Activated CD8-positive, alpha-beta memory T cell treated with anti-CD3 and anti-CD28 coated beads, Interleukin-2, amount 10 ng/mL, durations not matched to agents 7 days and 5 days (primary cell): ENCODE data around the gene TPCN2. TPM values are rescaled to one million over a fixed set of nuclear protein-coding genes. Genes with fewer than 3 reads are reported as not detected.
A peak's percentile ranks its signal among the peaks of the same experiment; 100 is the strongest.

ENCODE experiments used
- ATAC-seq: fragments of 150-1000 bp; cut with Tn5 transposase; one replicate; pipeline ENCODE4 v1.10.0; 2021; ENCODE audit warnings: moderate library complexity
- CTCF ChIA-PET: fragments of 350-600 bp; sonication (Branson Sonifier 250); formaldehyde crosslinking; loops from one replicate; lab custom pipeline; 2021; ENCODE audit warnings: antibody characterized with exemption; lab: Charles Lee
- DNase-seq: peaks from one replicate; pipeline ENCODE4 v3.0.0-alpha.2; 2020
- H3K27ac Mint-ChIP-seq: one replicate; pipeline ENCODE4 v1.8.0; 2021; ENCODE audit warnings: mild to moderate bottlenecking, mixed read lengths
- H3K27me3 Mint-ChIP-seq: one replicate; pipeline ENCODE4 v1.8.0; 2021; ENCODE audit warnings: mixed read lengths
- H3K36me3 Mint-ChIP-seq: one replicate; pipeline ENCODE4 v1.8.0; 2021; ENCODE audit warnings: mild to moderate bottlenecking, mixed read lengths
- H3K4me1 Mint-ChIP-seq: one replicate; pipeline ENCODE4 v1.8.0; 2021; ENCODE audit warnings: mixed read lengths
- H3K4me3 Mint-ChIP-seq: one replicate; pipeline ENCODE4 v1.8.0; 2021; ENCODE audit warnings: mild to moderate bottlenecking, moderate library complexity, mixed read lengths
- H3K9me3 Mint-ChIP-seq: one replicate; pipeline ENCODE4 v1.8.0; 2022; ENCODE audit warnings: low read depth, mixed read lengths
- total RNA-seq, 2 experiments: library from RNA; stranded (reverse); gene quantifications; one replicate each; pipeline ENCODE4 v1.2.3, GENCODE V29; 2021

The TPCN2 gene
- total RNA-seq, 2 experiments from 2014 or later = 15.3 to 20.6 TPM

- Mint-ChIP-seq H3K4me3 (no peak overlapping the region), H3K36me3 (peaks cover 3% of the 10 kb centered on the region), H3K9me3 (no peaks in the 10 kb centered on the region), H3K27ac (peak overlapping the region; percentile 46), H3K27me3 (no peaks in the 10 kb centered on the region), H3K4me1 (peaks cover 60% of the 10 kb centered on the region)
- no peak for DNase-seq
- ATAC-seq = no peak
- CTCF ChIA-PET = no interaction called here
Observed at GRCh38 chr11:69052343-69053168, 3.8 kb downstream of the TPCN2 start.

- Mint-ChIP-seq H3K4me1 (peaks cover 55% of the 10 kb centered on the region), H3K9me3 (no peaks in the 10 kb centered on the region), H3K36me3 (peaks cover 3% of the 10 kb centered on the region), H3K4me3 (no peak overlapping the region), H3K27me3 (no peaks in the 10 kb centered on the region), H3K27ac (no peak overlapping the region)
- ATAC-seq (no peak), DNase-seq (no peak)
- CTCF ChIA-PET = no interaction called here
Observed at GRCh38 chr11:69053169-69053477, 4.4 kb downstream of the TPCN2 start.

- ATAC-seq = no peak
- CTCF ChIA-PET = interaction anchor here (1.9 kb wide), 1 partner anchor 9 kb away, joined by 4 read pairs; no protein-coding TSS in a partner anchor
- Mint-ChIP-seq H3K9me3 (no peaks in the 10 kb centered on the region), H3K4me3 (no peak overlapping the region), H3K27me3 (no peaks in the 10 kb centered on the region), H3K36me3 (peaks cover 3% of the 10 kb centered on the region), H3K27ac (no peak overlapping the region), H3K4me1 (peaks cover 51% of the 10 kb centered on the region)
- DNase-seq = no peak
Observed at GRCh38 chr11:69053546-69054396, 5.0 kb downstream of the TPCN2 start.

- CTCF ChIA-PET = interaction anchor here (1.9 kb wide), 1 partner anchor 10 kb away, joined by 4 read pairs; no protein-coding TSS in a partner anchor
- peaks cover 3% of the 10 kb centered on the region for H3K36me3 Mint-ChIP-seq
- peaks cover 50% of the 10 kb centered on the region for H3K4me1 Mint-ChIP-seq
- no peaks in the 10 kb centered on the region for H3K9me3 Mint-ChIP-seq
- H3K4me3 Mint-ChIP-seq = no peak overlapping the region
- no peaks in the 10 kb centered on the region for H3K27me3 Mint-ChIP-seq
- no peak for ATAC-seq
- no peak overlapping the region for H3K27ac Mint-ChIP-seq
- no peak for DNase-seq
Observed at GRCh38 chr11:69054397-69055211, 5.9 kb downstream of the TPCN2 start.

- Mint-ChIP-seq H3K4me1 (peaks cover 44% of the 10 kb centered on the region), H3K36me3 (peaks cover 3% of the 10 kb centered on the region), H3K4me3 (no peak overlapping the region), H3K9me3 (no peaks in the 10 kb centered on the region), H3K27me3 (no peaks in the 10 kb centered on the region), H3K27ac (no peak overlapping the region)
- DNase-seq = no peak
- CTCF ChIA-PET = interaction anchor here (1.9 kb wide), 1 partner anchor 11 kb away, joined by 4 read pairs; no protein-coding TSS in a partner anchor
- no peak for ATAC-seq
Observed at GRCh38 chr11:69055212-69055586, 6.5 kb downstream of the TPCN2 start.

- Mint-ChIP-seq H3K4me3 (no peak overlapping the region), H3K36me3 (peaks cover 3% of the 10 kb centered on the region), H3K27ac (peak overlapping the region; percentile 76), H3K9me3 (no peaks in the 10 kb centered on the region), H3K4me1 (peaks cover 43% of the 10 kb centered on the region), H3K27me3 (no peaks in the 10 kb centered on the region)
- DNase-seq (peak; percentile 75), ATAC-seq (peak; percentile 72)
- CTCF ChIA-PET = interaction anchor here (1.2 to 1.9 kb wide), 2 partner anchors 11 to 62 kb away, joined by 3 to 4 read pairs; no protein-coding TSS in a partner anchor
Observed at GRCh38 chr11:69055598-69056516, 7.1 kb downstream of the TPCN2 start.

- H3K36me3 Mint-ChIP-seq = peaks cover 3% of the 10 kb centered on the region
- DNase-seq (no peak), ATAC-seq (no peak)
- H3K4me1 Mint-ChIP-seq = peaks cover 31% of the 10 kb centered on the region
- H3K4me3 Mint-ChIP-seq = no peak overlapping the region
- H3K9me3 Mint-ChIP-seq = no peaks in the 10 kb centered on the region
- H3K27me3 Mint-ChIP-seq = no peaks in the 10 kb centered on the region
- no peak overlapping the region for H3K27ac Mint-ChIP-seq
- CTCF ChIA-PET = interaction anchor here (1.2 kb wide), 2 partner anchors 61 to 214 kb away, joined by 3 read pairs; no protein-coding TSS in a partner anchor
Observed at GRCh38 chr11:69057236-69057635, 8.5 kb downstream of the TPCN2 start.

- ATAC-seq (no peak), DNase-seq (no peak)
- Mint-ChIP-seq H3K36me3 (peaks cover 3% of the 10 kb centered on the region), H3K4me3 (no peak overlapping the region), H3K9me3 (no peaks in the 10 kb centered on the region), H3K27me3 (no peaks in the 10 kb centered on the region), H3K27ac (no peak overlapping the region), H3K4me1 (peaks cover 27% of the 10 kb centered on the region)
- CTCF ChIA-PET = interaction anchor here (1.2 kb wide), 1 partner anchor 215 kb away, joined by 3 read pairs; no protein-coding TSS in a partner anchor
Observed at GRCh38 chr11:69057801-69058200, 9.1 kb downstream of the TPCN2 start.

GRCh38 chr11:69058511-69059270, 10.0 kb downstream of the TPCN2 start:
- peaks cover 24% of the 10 kb centered on the region for H3K4me1 Mint-ChIP-seq
- H3K27ac Mint-ChIP-seq = no peak overlapping the region
- H3K36me3 Mint-ChIP-seq = peaks cover 3% of the 10 kb centered on the region
- H3K4me3 Mint-ChIP-seq = no peak overlapping the region
- DNase-seq (no peak), ATAC-seq (no peak)
- CTCF ChIA-PET = interaction anchor here (1.2 kb wide), 1 partner anchor 216 kb away, joined by 3 read pairs; no protein-coding TSS in a partner anchor
- H3K27me3 Mint-ChIP-seq = no peaks in the 10 kb centered on the region
- H3K9me3 Mint-ChIP-seq = no peaks in the 10 kb centered on the region

GRCh38 chr11:69059429-69059828, 10.7 kb downstream of the TPCN2 start:
- H3K4me1 Mint-ChIP-seq = peaks cover 20% of the 10 kb centered on the region
- CTCF ChIA-PET = no interaction called here
- DNase-seq (no peak), ATAC-seq (no peak)
- no peak overlapping the region for H3K27ac Mint-ChIP-seq
- H3K9me3 Mint-ChIP-seq = no peaks in the 10 kb centered on the region
- no peaks in the 10 kb centered on the region for H3K27me3 Mint-ChIP-seq
- no peak overlapping the region for H3K4me3 Mint-ChIP-seq
- peaks cover 3% of the 10 kb centered on the region for H3K36me3 Mint-ChIP-seq

- no peak for ATAC-seq
- H3K36me3 Mint-ChIP-seq = peaks cover 3% of the 10 kb centered on the region
- no peaks in the 10 kb centered on the region for H3K27me3 Mint-ChIP-seq
- no peak overlapping the region for H3K27ac Mint-ChIP-seq
- H3K4me1 Mint-ChIP-seq = peaks cover 14% of the 10 kb centered on the region
- CTCF ChIA-PET = no interaction called here
- H3K9me3 Mint-ChIP-seq = no peaks in the 10 kb centered on the region
- H3K4me3 Mint-ChIP-seq = no peak overlapping the region
- no peak for DNase-seq
Observed at GRCh38 chr11:69059985-69060384, 11.3 kb downstream of the TPCN2 start.
